Left lung (tissue), 10 donors: ENCODE results near the gene CHMP6. TPM values are rescaled to one million over a fixed set of nuclear protein-coding genes. Genes with fewer than 3 reads are reported as not detected.

Source experiments
- ATAC-seq: fragments of 200-7000 bp; cut with Tn5 transposase; one replicate; pipeline ENCODE4 v1.9.1; 2020; ENCODE audit warnings: moderate library complexity
- DNase-seq, 4 donors: peaks; one replicate each; pipeline ENCODE4 v3.0.0-alpha.2; 2013 to 2020
- H3K27ac ChIP-seq, 2 donors: fragments of 200-600 bp; sonication (generic) in 1 of 2; one replicate each; pipeline versions ENCODE4 v1.5.0 to v1.8.0; 2020 to 2021
- H3K27me3 ChIP-seq, 2 donors: fragments of 200-600 bp; sonication (generic) in 1 of 2; one replicate each; pipeline versions ENCODE4 v1.5.0 to v1.8.0; 2020 to 2021
- H3K36me3 ChIP-seq, 2 donors: fragments of 200-600 bp; sonication (generic) in 1 of 2; one replicate each; pipeline versions ENCODE4 v1.5.0 to v1.8.0; 2020 to 2021
- H3K4me1 ChIP-seq, 2 donors: fragments of 200-600 bp; one replicate each; pipeline ENCODE4 v1.8.0; 2021
- H3K4me3 ChIP-seq, 2 donors: fragments of 200-600 bp; sonication (generic) in 1 of 2; one replicate each; pipeline versions ENCODE4 v1.5.0 to v1.8.0; 2020 to 2021; ENCODE audit warnings: mild to moderate bottlenecking in 1 of 2
- H3K9me3 ChIP-seq, 2 donors: fragments of 200-600 bp; sonication (generic) in 1 of 2; one replicate each; pipeline versions ENCODE4 v1.5.0 to v1.8.0; 2020 to 2021
- CTCF ChIP-seq, 2 donors: fragments of 200-600 bp; sonication (generic) in 1 of 2; IDR thresholded peaks; one replicate each; pipeline versions ENCODE4 v1.5.0 to v1.8.0; 2021; ENCODE audit warnings: antibody characterized with exemption in 2 of 2
- intact Hi-C, 2 donors: fragments of 100-400 bp; cut with DNase I; formaldehyde crosslinking; loops; one replicate each; pipeline versions ENCODE4 v1.11.2 to v1.14.2; 2022
- polyA plus RNA-seq, 6 donors: library from polyadenylated mRNA; unstranded; fragments of 120-200 nt; gene quantifications; one replicate each; pipeline ENCODE4 v1.2.1, GENCODE V29; 2013; ENCODE audit not compliant: insufficient read length in 6 of 6
- total RNA-seq, 2 donors: library from RNA; stranded (reverse); fragmentation: NEBNext Ultra II Directional; extraction: Animal tissue kit (Norgen Biotek cat#: 25700); gene quantifications; one replicate each; pipeline ENCODE4 v1.2.1, GENCODE V29; 2021
- donor health status: DM: no; HTN: yes; CAD: no.
- donor health status: DM: no; HTN: no; CAD: no.

CHMP6 gene
- total and polyA plus RNA-seq, 8 donors = 24.1 to 32.7 (median 28.6) TPM

GRCh38 chr17:80964544-80964856 is 27.1 kb upstream of the CHMP6 start:
- Histone ChIP-seq H3K27ac (no peak overlapping the region), H3K9me3 (no peaks in the 10 kb centered on the region), H3K27me3 (peaks cover 0 to 7% of the 10 kb centered on the region in 2 donors), H3K4me1 (peaks cover 0 to 12% of the 10 kb centered on the region in 2 donors), H3K4me3 (no peak overlapping the region), H3K36me3 (peaks cover 0 to 52% of the 10 kb centered on the region in 2 donors)
- no peak for ATAC-seq
- intact Hi-C loops = loop anchor here in 1 of 2 donors (10.0 kb wide), 1 partner anchor 100 kb away; no protein-coding TSS in a partner anchor
- no peak for DNase-seq
- TF ChIP-seq CTCF (IDR thresholded peaks at IDR 0.05) = no peak

GRCh38 chr17:80964859-80965580 is 26.6 kb upstream of the CHMP6 start:
- intact Hi-C loops = loop anchor here in 1 of 2 donors (10.0 kb wide), 1 partner anchor 100 kb away; no protein-coding TSS in a partner anchor

GRCh38 chr17:80965606-80966005 is 26.0 kb upstream of the CHMP6 start:
- Histone ChIP-seq H3K4me3 (no peak overlapping the region), H3K9me3 (no peaks in the 10 kb centered on the region), H3K4me1 (peaks cover 2 to 15% of the 10 kb centered on the region in 2 donors), H3K27me3 (peaks cover 0 to 18% of the 10 kb centered on the region in 2 donors), H3K27ac (no peak overlapping the region), H3K36me3 (peaks cover 0 to 48% of the 10 kb centered on the region in 2 donors)
- DNase-seq (no peak), ATAC-seq (no peak)
- no peak for TF ChIP-seq CTCF (IDR thresholded peaks at IDR 0.05)
- intact Hi-C loops = loop anchor here in 1 of 2 donors (10.0 kb wide), 1 partner anchor 101 kb away; no protein-coding TSS in a partner anchor

More at GRCh38 chr17:80964859-80965580, 26.6 kb upstream of the CHMP6 start:
- DNase-seq (peak in 1 of 4 donors; percentile 66), ATAC-seq (no peak)
- no peaks in the 10 kb centered on the region for H3K9me3 ChIP-seq
- peaks cover 0 to 12% of the 10 kb centered on the region in 2 donors for H3K27me3 ChIP-seq
- H3K4me3 ChIP-seq = no peak overlapping the region
- peaks cover 0 to 52% of the 10 kb centered on the region in 2 donors for H3K36me3 ChIP-seq
- TF ChIP-seq CTCF (IDR thresholded peaks at IDR 0.05) = no peak
- H3K4me1 ChIP-seq = peaks cover 0 to 12% of the 10 kb centered on the region in 2 donors
- no peak overlapping the region for H3K27ac ChIP-seq

- DNase-seq (peak in 1 of 4 donors; percentile 75), ATAC-seq (no peak)
- Histone ChIP-seq H3K36me3 (peaks cover 0 to 30% of the 10 kb centered on the region in 2 donors), H3K27me3 (peaks cover 0 to 36% of the 10 kb centered on the region in 2 donors), H3K4me1 (peaks cover 2 to 15% of the 10 kb centered on the region in 2 donors), H3K27ac (no peak overlapping the region), H3K4me3 (no peak overlapping the region), H3K9me3 (no peaks in the 10 kb centered on the region)
- TF ChIP-seq CTCF (IDR thresholded peaks at IDR 0.05) = no peak
- intact Hi-C loops = loop anchor here in 1 of 2 donors (10.0 kb wide), 1 partner anchor 103 kb away; no protein-coding TSS in a partner anchor
Measured at GRCh38 chr17:80967404-80967872, 24.2 kb upstream of the CHMP6 start.

GRCh38 chr17:80968602-80969029 is 23.0 kb upstream of the CHMP6 start:
- peak; percentile 7 for ATAC-seq
- H3K36me3 ChIP-seq = peaks cover 0 to 23% of the 10 kb centered on the region in 2 donors
- DNase-seq = no peak
- H3K4me3 ChIP-seq = no peak overlapping the region
- TF ChIP-seq CTCF (IDR thresholded peaks at IDR 0.05) = no peak
- H3K27ac ChIP-seq = no peak overlapping the region
- intact Hi-C loops = loop anchor here in 1 of 2 donors (10.0 kb wide), 1 partner anchor 104 kb away; no protein-coding TSS in a partner anchor
- H3K27me3 ChIP-seq = peaks cover 0 to 40% of the 10 kb centered on the region in 2 donors
- peaks cover 2 to 15% of the 10 kb centered on the region in 2 donors for H3K4me1 ChIP-seq
- no peaks in the 10 kb centered on the region for H3K9me3 ChIP-seq
